GM18499 (cell line): Measurements from ENCODE around the gene PCMTD2.

ENCODE experiments used
- ATAC-seq: cut with Tn5 transposase; IDR thresholded peaks from one replicate; pipeline ENCODE4 v1.9.1; 2021; ENCODE audit warnings: moderate number of reproducible peaks; ENCODE audit not compliant: insufficient read depth, unreplicated experiment

PCMTD2 gene

GRCh38 chr20:64238115-64238825 lies 17.3 kb upstream of the PCMTD2 start:
- no peak for ATAC-seq

GRCh38 chr20:64238851-64239387 lies 16.6 kb upstream of the PCMTD2 start:
- no peak for ATAC-seq

- ATAC-seq: no peak
Measured at GRCh38 chr20:64239449-64240242, 15.9 kb upstream of the PCMTD2 start.

- ATAC-seq: no peak
Measured at GRCh38 chr20:64240243-64241015, 15.1 kb upstream of the PCMTD2 start.

DNA sequence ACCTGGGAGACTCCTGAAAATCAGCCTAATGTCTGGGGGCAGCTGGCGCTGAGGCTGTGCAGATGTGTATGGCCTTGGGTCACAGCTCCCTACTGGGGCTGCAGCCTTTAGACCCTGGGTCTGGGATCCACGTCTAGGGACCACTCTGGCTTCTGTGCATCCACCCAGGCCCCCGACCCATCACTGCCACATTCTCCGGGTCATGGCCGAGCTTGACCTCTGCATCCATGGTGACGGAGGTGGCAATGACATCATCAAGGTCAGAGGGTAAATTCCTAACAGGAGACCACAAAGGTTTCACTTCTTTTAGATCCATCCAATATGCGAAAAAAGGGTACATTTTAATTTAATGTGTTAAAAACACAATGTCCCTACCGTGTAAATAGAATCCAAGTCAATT lies 14.5 kb upstream of the PCMTD2 start:
- no peak for ATAC-seq

- no peak for ATAC-seq
Measured at GRCh38 chr20:64242003-64242796, 13.3 kb upstream of the PCMTD2 start.

DNA sequence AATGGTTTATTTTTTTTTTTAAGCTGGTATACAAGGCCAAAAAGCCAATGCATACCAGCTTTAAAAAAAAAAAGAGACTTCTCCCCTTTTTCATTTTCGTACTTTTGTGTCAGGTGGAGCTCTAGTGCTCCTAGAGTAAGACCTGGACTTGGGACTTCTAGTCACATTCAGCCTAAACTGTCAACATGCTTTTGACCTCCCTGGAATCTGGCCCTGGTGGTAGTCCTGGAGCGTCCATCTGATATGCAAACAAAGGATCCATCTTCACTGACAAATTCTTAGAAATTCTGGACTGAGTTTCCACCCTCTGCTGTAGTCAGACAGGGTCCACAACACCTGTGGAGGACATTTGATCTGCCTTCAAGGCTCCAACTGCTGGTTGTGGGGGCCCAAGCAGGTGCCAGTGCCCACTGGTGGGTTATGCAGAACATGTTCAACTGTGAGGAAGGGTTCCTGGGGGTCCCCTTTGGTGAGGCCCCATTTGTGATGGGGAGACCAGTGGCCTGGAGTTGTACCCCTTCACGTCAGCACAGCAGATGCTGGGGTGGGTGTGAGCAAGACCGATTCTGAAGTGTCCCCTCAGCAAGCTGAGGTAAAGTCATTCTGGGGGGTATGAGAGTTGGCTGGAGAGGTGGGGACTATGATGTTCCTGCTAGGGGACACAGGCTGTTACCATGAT lies 12.6 kb upstream of the PCMTD2 start:
- no peak for ATAC-seq

- ATAC-seq: no peak
Measured at GRCh38 chr20:64244281-64244805, 11.2 kb upstream of the PCMTD2 start.

DNA sequence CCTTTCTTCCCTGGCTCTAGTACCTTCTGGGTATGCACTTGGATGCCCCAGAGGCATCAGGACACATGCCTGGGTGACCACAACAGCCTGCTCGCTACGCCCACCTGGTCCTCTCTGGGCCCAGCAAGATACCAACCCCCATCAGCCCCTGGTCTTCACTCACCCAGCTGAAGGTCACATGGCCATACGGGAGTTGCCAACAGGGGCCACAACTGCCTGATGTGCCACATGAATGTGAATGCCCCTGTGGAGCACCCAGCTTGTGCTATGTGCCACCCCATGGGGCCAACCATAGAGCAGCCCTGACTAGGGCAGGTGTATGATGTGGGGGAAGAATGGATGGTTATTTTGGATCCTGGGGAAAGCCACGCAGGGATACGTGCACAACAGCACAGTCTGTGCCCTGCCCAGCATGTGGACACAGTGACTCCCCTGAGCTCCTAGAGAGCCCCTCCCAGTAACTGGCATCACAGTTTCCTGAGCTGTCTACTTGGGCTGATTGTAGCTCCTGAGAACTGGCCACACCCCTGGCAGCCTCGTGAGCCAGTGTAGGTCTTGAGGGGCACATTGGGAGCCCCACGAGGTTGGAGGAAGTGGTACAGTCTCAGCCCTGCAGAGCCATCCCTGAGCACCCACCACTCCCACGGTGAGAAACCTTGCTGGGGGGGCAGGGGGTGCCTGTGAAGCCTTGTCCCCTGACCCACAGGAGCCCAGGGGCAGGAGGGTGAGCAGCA lies 10.5 kb upstream of the PCMTD2 start:
- ATAC-seq: no peak

- ATAC-seq: no peak
Measured at GRCh38 chr20:64245746-64246595, 9.6 kb upstream of the PCMTD2 start.

- no peak for ATAC-seq
Measured at GRCh38 chr20:64246616-64247306, 8.8 kb upstream of the PCMTD2 start.

DNA sequence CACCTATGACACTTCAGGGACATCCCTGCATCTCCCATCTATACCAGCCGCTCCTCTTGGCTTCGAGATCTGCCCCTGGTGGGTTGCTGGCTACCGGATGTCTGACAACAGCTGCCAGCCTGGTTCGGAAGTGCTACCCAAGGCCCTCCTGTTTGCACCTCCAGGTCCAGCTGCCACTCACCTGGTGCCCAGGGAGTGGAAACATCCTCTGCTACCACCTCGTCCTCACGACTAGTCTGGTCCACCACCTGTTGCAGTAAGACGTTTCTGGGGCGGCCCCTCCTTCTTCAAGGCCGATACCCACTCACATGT lies 8.3 kb upstream of the PCMTD2 start:
- no peak for ATAC-seq

DNA sequence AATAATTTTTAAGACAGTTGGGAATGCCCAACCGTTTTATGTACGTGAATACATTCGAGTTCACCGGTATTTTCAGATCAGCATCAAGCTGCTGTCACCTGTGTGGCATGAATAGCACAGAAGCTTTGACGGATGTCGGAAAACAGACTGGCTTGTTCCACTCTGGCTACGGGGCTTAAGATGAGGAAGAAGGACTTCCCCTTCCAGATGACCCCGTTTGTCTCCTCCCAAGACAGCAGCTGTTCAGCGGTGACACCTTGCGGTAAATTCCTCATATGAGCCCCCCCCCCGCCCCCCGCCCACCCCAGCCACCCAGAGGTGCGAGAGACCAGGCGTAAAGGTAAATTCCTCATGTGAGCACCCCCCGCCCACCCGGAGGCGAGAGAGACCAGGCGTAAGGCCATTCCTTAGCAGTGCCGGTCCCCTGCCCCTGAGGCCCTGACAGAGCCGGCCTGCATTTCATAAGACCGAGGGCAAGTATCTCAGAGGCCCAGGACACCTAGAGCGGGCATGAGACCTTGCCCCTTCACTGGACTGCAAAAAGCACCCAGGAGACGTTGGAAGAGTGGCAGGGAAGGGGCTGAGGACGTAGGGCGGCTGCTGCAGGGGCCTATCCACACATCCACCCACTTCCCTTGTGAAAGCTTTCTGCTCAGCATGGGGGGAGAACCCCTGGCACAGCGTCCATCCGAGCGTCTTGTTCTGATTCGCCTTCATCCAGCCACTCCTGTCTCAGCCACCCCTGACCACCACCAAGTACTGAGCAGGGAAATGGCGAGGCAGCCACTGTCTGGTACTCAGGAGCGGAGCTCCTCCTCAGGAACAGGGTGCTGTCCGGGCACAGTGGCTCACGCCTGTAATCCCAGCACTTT lies 7.3 kb upstream of the PCMTD2 start:
- ATAC-seq: no peak

DNA sequence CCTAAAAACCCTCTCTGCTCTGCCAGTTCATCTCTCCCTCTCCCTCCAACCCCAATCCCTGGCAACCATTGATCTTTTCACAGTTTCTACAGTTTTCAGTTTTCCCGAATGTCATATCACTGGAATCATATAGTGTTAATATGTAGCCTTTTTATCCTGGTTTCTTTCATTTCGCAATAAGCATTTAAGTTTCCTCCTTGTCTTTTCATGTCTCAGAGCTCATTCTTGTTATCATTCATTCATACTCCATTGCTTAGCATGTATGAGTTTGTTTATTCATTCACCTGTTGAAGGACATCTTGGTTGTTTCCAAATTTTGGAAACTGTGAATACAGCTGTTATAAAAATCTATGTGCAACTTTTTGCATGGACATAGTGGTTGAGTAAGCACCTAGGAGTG lies 5.5 kb upstream of the PCMTD2 start:
- ATAC-seq: no peak

DNA sequence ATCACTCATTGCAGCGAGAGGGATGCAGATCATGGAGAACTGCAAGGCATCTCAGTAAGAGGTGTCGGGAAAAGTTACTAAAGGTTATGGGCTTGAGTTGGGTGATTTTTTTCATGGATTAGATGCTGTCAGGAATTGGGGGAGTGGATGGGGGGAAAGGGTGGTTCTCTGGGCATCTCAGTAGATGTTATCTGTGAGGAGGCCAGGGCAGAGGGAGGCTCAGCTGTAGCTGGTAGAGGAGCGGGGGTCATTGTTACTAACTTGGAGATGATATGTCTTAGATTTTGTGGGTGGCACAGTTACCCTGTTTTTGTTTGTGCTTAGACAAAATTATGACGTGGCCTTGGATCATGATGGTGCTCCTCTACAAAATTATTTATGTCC lies 2.6 kb upstream of the PCMTD2 start:
- no peak for ATAC-seq

DNA sequence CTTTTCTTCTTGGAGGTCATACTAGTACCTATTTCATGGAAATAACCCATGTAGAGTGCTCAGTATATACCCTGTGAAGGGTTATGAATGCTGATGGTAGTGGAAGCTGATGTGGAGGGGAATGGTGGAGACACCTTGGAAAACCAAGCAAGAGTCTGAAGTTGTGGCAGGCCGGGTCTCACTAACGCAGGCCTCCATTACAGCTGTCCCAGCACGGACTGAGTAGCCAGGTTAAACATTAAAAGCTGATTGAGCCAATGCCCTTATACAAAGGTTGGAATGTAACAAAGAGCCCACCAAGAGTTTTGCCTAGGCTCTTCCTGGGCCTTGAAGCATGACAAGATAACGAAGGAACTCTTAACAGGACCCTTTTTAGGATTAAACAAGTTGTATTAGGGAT lies 2.1 kb upstream of the PCMTD2 start:
- ATAC-seq: no peak
